ENCODE data around the gene FGGY. TPM values are rescaled to one million over a fixed set of nuclear protein-coding genes. Genes with fewer than 3 reads are reported as not detected.

FGGY gene
- total RNA-seq, 2 donors from 2014 or later: 14.1 to 14.8 TPM

DNA sequence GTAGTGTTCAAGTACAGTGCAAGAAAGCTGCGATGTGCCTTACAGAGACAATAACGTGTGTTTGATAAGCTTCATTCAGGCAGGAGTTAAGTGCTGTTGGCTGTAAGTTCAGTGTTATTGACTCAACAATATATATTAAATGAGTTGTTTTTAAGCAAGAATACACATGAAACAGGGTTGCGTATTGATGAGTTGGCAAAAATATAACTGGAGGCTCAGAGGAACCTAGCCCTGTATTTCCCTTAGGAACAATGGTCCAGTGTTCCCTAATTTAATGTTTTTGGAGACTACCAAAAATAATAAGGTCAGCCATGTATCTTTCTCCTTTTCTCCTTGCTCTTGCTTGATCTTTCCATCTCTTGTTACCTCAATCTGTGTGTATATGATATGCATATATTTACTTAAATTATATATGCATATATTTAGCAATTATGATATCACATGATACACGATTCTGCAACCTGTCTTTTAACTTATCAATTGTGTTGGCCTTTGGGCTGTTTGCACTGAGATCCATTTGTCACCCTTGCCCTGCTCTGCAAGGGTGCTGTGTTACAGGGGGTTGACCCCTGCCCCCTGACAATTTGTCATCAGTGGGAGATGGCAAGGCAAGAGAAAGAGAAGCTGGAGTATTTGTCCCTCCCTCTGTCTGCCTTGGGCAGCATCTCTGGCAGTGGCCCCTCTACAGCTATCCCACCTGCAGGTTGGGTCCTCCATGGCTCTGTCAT lies 109.7 kb downstream of the FGGY start:
- Mint-ChIP-seq H3K27ac (no peak overlapping the region), H3K9me3 (peaks cover 16% of the 10 kb centered on the region), H3K27me3 (ENCODE audit: insufficient read depth) (no peaks in the 10 kb centered on the region), H3K4me1 (peaks cover 10% of the 10 kb centered on the region), H3K36me3 (ENCODE audit: low read depth) (peaks cover 3% of the 10 kb centered on the region), H3K4me3 (no peak overlapping the region)
- 89 to 96% methylated on average over 4 of the region's 4 CpGs for WGBS, 2 experiments (ENCODE audit: insufficient coverage in 1 of 2, insufficient read length in 1 of 2)
- Histone ChIP-seq H3K4me3 (ENCODE audit: low read length) (no peak overlapping the region), H3K36me3 (ENCODE audit: control insufficient read depth, insufficient read depth, low read length) (no peaks in the 10 kb centered on the region), H3K27me3 (ENCODE audit: control insufficient read depth, insufficient read depth, low read length, poor library complexity, severe bottlenecking) (no peaks in the 10 kb centered on the region), H3K27ac (ENCODE audit: low read depth, low read length) (no peak overlapping the region), H3K4me1 (ENCODE audit: control insufficient read depth, insufficient read depth, low read length) (no peaks in the 10 kb centered on the region), H3K9me3 (ENCODE audit: control insufficient read depth, low read length) (peaks cover 13% of the 10 kb centered on the region), H3K9ac (ENCODE audit: extremely low read depth, low read length, poor library complexity, severe bottlenecking) (no peak overlapping the region)
- TF ChIP-seq CTCF (conservative IDR thresholded peaks at IDR 0.05): no peak
- DNase-seq: no peak

DNA sequence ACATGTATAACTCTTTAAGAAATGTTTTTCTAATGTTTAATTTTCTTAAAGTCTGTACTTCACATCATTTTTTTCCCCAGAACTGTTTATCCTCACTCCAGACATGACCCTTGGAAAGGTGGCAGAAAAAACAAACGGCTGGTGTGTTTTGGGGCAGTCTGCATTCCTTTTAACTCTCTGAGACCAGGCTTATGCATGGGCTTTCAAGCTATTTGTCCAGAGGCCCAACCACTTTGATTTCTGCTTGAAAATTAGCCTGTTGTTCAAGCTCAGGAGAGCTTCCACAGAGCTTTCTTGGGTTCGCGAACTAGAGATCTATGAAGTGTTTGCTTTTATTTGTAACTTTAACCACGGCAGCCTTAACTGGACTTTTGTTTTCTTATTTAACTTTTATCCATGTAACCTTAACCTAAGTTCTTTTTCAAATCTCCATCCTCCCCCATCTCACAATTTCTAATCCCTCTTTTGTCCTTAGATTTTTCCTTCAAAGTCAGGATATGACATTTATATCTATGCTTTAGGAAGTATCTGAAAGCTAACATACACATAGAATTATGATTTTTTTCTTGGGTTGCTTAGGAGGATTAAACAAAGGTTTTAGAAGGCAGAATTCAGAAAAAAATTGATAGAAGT lies 111.8 kb downstream of the FGGY start:
- no peak for TF ChIP-seq CTCF (conservative IDR thresholded peaks at IDR 0.05)
- peaks cover 10% of the 10 kb centered on the region for H3K4me1 Mint-ChIP-seq
- H3K9me3 Mint-ChIP-seq: peaks cover 16% of the 10 kb centered on the region
- no peaks in the 10 kb centered on the region for H3K36me3 ChIP-seq (ENCODE audit: control insufficient read depth, insufficient read depth, low read length)
- H3K27me3 Mint-ChIP-seq (ENCODE audit: insufficient read depth): no peaks in the 10 kb centered on the region
- 65 to 91% methylated on average over 3 to 4 of the region's 4 CpGs for WGBS, 2 experiments (ENCODE audit: insufficient coverage in 1 of 2, insufficient read length in 1 of 2)
- H3K4me1 ChIP-seq (ENCODE audit: control insufficient read depth, insufficient read depth, low read length): no peaks in the 10 kb centered on the region
- H3K9ac ChIP-seq (ENCODE audit: extremely low read depth, low read length, poor library complexity, severe bottlenecking): no peak overlapping the region
- H3K4me3 ChIP-seq (ENCODE audit: low read length): no peak overlapping the region
- peaks cover 13% of the 10 kb centered on the region for H3K9me3 ChIP-seq (ENCODE audit: control insufficient read depth, low read length)
- no peak for DNase-seq
- H3K27me3 ChIP-seq (ENCODE audit: control insufficient read depth, insufficient read depth, low read length, poor library complexity, severe bottlenecking): no peaks in the 10 kb centered on the region
- peak overlapping the region; percentile 7 for H3K27ac ChIP-seq (ENCODE audit: low read depth, low read length)
- no peak overlapping the region for H3K4me3 Mint-ChIP-seq
- no peak overlapping the region for H3K27ac Mint-ChIP-seq
- peaks cover 3% of the 10 kb centered on the region for H3K36me3 Mint-ChIP-seq (ENCODE audit: low read depth)

- H3K4me3 Mint-ChIP-seq: no peak overlapping the region
- H3K36me3 Mint-ChIP-seq (ENCODE audit: low read depth): peaks cover 3% of the 10 kb centered on the region
- no peak overlapping the region for H3K27ac Mint-ChIP-seq
- H3K27me3 Mint-ChIP-seq (ENCODE audit: insufficient read depth): no peaks in the 10 kb centered on the region
- Histone ChIP-seq H3K27ac (ENCODE audit: low read depth, low read length) (no peak overlapping the region), H3K36me3 (ENCODE audit: control insufficient read depth, insufficient read depth, low read length) (no peaks in the 10 kb centered on the region), H3K4me1 (ENCODE audit: control insufficient read depth, insufficient read depth, low read length) (no peaks in the 10 kb centered on the region), H3K4me3 (ENCODE audit: low read length) (no peak overlapping the region), H3K9me3 (ENCODE audit: control insufficient read depth, low read length) (peaks cover 13% of the 10 kb centered on the region), H3K9ac (ENCODE audit: extremely low read depth, low read length, poor library complexity, severe bottlenecking) (no peak overlapping the region), H3K27me3 (ENCODE audit: control insufficient read depth, insufficient read depth, low read length, poor library complexity, severe bottlenecking) (no peaks in the 10 kb centered on the region)
- peaks cover 10% of the 10 kb centered on the region for H3K4me1 Mint-ChIP-seq
- no peak for DNase-seq
- peaks cover 16% of the 10 kb centered on the region for H3K9me3 Mint-ChIP-seq
- TF ChIP-seq CTCF (conservative IDR thresholded peaks at IDR 0.05): no peak
Measured at GRCh38 chr1:59409549-59409948, 112.7 kb downstream of the FGGY start.

All from endodermal cell (in vitro differentiated cells).